Measurements from ENCODE around the gene IL3RA.

IL3RA gene

GRCh38 chrX:1422135-1422465, 85.5 kb downstream of the IL3RA start:
- Histone ChIP-seq H3K9me3 (ENCODE audit: control insufficient read depth, insufficient read depth, low read length) (no peaks in the 10 kb centered on the region), H3K9me2 (replicated peaks; ENCODE audit: control insufficient read depth, low read length) (no peaks in the 10 kb centered on the region), H4K20me1 (ENCODE audit: control insufficient read depth, insufficient read depth, low read depth, low read length) (no peaks in the 10 kb centered on the region), H3K4me3 (ENCODE audit: low read length) (no peak overlapping the region), H3K27me3 (ENCODE audit: control insufficient read depth, low read length) (no peaks in the 10 kb centered on the region), H3K79me2 (ENCODE audit: control insufficient read depth, low read length) (no peaks in the 10 kb centered on the region), H3K36me3 (ENCODE audit: control insufficient read depth, low read length) (peaks cover 51% of the 10 kb centered on the region), H3K4me2 (ENCODE audit: low read length) (no peak overlapping the region), H3K27ac (ENCODE audit: low read depth, low read length) (no peak overlapping the region), H3F3A (ENCODE audit: control insufficient read depth, insufficient read depth) (peaks cover 8% of the 10 kb centered on the region), H3K4me1 (ENCODE audit: control insufficient read depth, low read length) (no peaks in the 10 kb centered on the region)
- TF ChIP-seq EZH2phosphoT487 (IDR thresholded peaks at IDR 0.05; ENCODE audit: borderline replicate concordance, low read length), result no peak
- TF ChIP-seq, protein P1, sequence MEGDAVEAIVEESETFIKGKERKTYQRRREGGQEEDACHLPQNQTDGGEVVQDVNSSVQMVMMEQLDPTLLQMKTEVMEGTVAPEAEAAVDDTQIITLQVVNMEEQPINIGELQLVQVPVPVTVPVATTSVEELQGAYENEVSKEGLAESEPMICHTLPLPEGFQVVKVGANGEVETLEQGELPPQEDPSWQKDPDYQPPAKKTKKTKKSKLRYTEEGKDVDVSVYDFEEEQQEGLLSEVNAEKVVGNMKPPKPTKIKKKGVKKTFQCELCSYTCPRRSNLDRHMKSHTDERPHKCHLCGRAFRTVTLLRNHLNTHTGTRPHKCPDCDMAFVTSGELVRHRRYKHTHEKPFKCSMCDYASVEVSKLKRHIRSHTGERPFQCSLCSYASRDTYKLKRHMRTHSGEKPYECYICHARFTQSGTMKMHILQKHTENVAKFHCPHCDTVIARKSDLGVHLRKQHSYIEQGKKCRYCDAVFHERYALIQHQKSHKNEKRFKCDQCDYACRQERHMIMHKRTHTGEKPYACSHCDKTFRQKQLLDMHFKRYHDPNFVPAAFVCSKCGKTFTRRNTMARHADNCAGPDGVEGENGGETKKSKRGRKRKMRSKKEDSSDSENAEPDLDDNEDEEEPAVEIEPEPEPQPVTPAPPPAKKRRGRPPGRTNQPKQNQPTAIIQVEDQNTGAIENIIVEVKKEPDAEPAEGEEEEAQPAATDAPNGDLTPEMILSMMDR (IDR thresholded peaks at IDR 0.05; ENCODE audit: low read depth, low read length, poor library complexity, severe bottlenecking), result no peak

- peaks cover 48% of the 10 kb centered on the region for H3K36me3 ChIP-seq (ENCODE audit: control insufficient read depth, low read length)
- TF ChIP-seq, protein P1 (IDR thresholded peaks at IDR 0.05; ENCODE audit: low read depth, low read length, poor library complexity, severe bottlenecking), result no peak
- no peak for TF ChIP-seq EZH2phosphoT487 (IDR thresholded peaks at IDR 0.05; ENCODE audit: borderline replicate concordance, low read length)
- H3K79me2 ChIP-seq (ENCODE audit: control insufficient read depth, low read length), result no peaks in the 10 kb centered on the region
- H3K27me3 ChIP-seq (ENCODE audit: control insufficient read depth, low read length), result no peaks in the 10 kb centered on the region
- no peak overlapping the region for H3K4me3 ChIP-seq (ENCODE audit: low read length)
- H3K4me1 ChIP-seq (ENCODE audit: control insufficient read depth, low read length), result no peaks in the 10 kb centered on the region
- H3K27ac ChIP-seq (ENCODE audit: low read depth, low read length), result no peak overlapping the region
- no peak overlapping the region for H3K4me2 ChIP-seq (ENCODE audit: low read length)
- no peaks in the 10 kb centered on the region for H3K9me3 ChIP-seq (ENCODE audit: control insufficient read depth, insufficient read depth, low read length)
- no peaks in the 10 kb centered on the region for H3K9me2 ChIP-seq (replicated peaks; ENCODE audit: control insufficient read depth, low read length)
- no peaks in the 10 kb centered on the region for H4K20me1 ChIP-seq (ENCODE audit: control insufficient read depth, insufficient read depth, low read depth, low read length)
- H3F3A ChIP-seq (ENCODE audit: control insufficient read depth, insufficient read depth), result peaks cover 8% of the 10 kb centered on the region
These were observed 86.6 kb downstream of the IL3RA start for GRCh38 chrX:1423215-1423614.

- Histone ChIP-seq H3K79me2 (ENCODE audit: control insufficient read depth, low read length) (no peaks in the 10 kb centered on the region), H3K4me2 (ENCODE audit: low read length) (no peak overlapping the region), H3K36me3 (ENCODE audit: control insufficient read depth, low read length) (peaks cover 42% of the 10 kb centered on the region), H3K4me1 (ENCODE audit: control insufficient read depth, low read length) (no peaks in the 10 kb centered on the region), H3K4me3 (ENCODE audit: low read length) (no peak overlapping the region), H3K9me3 (ENCODE audit: control insufficient read depth, insufficient read depth, low read length) (no peaks in the 10 kb centered on the region), H3K27ac (ENCODE audit: low read depth, low read length) (no peak overlapping the region), H3K9me2 (replicated peaks; ENCODE audit: control insufficient read depth, low read length) (no peaks in the 10 kb centered on the region), H3F3A (ENCODE audit: control insufficient read depth, insufficient read depth) (peaks cover 8% of the 10 kb centered on the region), H3K27me3 (ENCODE audit: control insufficient read depth, low read length) (no peaks in the 10 kb centered on the region), H4K20me1 (ENCODE audit: control insufficient read depth, insufficient read depth, low read depth, low read length) (no peaks in the 10 kb centered on the region)
- TF ChIP-seq, protein P1 (IDR thresholded peaks at IDR 0.05; ENCODE audit: low read depth, low read length, poor library complexity, severe bottlenecking), result no peak
- no peak for TF ChIP-seq EZH2phosphoT487 (IDR thresholded peaks at IDR 0.05; ENCODE audit: borderline replicate concordance, low read length)
These were observed 87.7 kb downstream of the IL3RA start for GRCh38 chrX:1424147-1424851.
